Prostate gland (tissue), 2 donors: ENCODE results near the gene GPR158.

Experiments used
- POLR2A ChIP-seq: fragments of 450-650 bp; IDR thresholded peaks from one replicate; pipeline ENCODE4 v1.6.1; 2016; ENCODE audit warnings: antibody characterized with exemption, mild to moderate bottlenecking
- POLR2AphosphoS5 ChIP-seq: sonication (generic); formaldehyde crosslinking; IDR thresholded peaks from one replicate; pipeline ENCODE4 v1.6.1; 2017; ENCODE audit warnings: antibody characterized with exemption
- TF ChIP-seq, protein P1 (sequence below), 4 experiments: fragments of 200-600 bp in 2 of 4; fragments of 450-650 bp in 2 of 4; sonication (generic) in 2 of 4; IDR thresholded peaks; 1 replicate in 3 of 4; 2 replicates in 1 of 4; pipeline ENCODE4 v1.5.1; 2016 to 2019; ENCODE audit warnings: antibody characterized with exemption in 4 of 4, mild to moderate bottlenecking in 2 of 4, moderate library complexity in 2 of 4

DNA sequence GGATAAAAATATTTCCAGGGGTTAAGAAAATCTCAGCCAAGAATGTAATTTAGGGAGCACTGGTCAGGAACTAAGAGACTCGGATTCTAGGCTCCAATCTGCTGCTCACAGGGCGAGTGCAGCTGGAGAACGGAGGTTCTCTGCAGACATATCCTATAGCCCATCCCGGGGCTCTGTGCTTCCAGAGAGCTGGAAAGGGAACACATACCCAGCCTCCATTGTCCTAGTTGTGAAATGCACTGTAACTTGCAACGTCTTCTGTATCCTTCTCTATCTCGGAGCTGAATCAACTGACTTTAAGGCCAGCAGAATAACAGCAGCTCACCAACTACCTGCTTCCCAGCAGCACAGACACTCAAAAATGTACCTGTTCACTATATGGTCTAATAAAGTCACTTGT, 408.2 kb downstream of the GPR158 start:
- TF ChIP-seq, protein P1, sequence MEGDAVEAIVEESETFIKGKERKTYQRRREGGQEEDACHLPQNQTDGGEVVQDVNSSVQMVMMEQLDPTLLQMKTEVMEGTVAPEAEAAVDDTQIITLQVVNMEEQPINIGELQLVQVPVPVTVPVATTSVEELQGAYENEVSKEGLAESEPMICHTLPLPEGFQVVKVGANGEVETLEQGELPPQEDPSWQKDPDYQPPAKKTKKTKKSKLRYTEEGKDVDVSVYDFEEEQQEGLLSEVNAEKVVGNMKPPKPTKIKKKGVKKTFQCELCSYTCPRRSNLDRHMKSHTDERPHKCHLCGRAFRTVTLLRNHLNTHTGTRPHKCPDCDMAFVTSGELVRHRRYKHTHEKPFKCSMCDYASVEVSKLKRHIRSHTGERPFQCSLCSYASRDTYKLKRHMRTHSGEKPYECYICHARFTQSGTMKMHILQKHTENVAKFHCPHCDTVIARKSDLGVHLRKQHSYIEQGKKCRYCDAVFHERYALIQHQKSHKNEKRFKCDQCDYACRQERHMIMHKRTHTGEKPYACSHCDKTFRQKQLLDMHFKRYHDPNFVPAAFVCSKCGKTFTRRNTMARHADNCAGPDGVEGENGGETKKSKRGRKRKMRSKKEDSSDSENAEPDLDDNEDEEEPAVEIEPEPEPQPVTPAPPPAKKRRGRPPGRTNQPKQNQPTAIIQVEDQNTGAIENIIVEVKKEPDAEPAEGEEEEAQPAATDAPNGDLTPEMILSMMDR (IDR thresholded peaks at IDR 0.05): no peak
- TF ChIP-seq POLR2A (no peak), POLR2AphosphoS5 (no peak)
